Muscle of leg (tissue), 11 donors: ENCODE results near the gene IL16. TPM values are rescaled to one million over a fixed set of nuclear protein-coding genes. Genes with fewer than 3 reads are reported as not detected.

Experiments used
- DNase-seq: peaks from one replicate; pipeline ENCODE4 v3.0.0; 2013
- H3K27ac ChIP-seq: one replicate; pipeline ENCODE4 v1.5.1; 2013; ENCODE audit warnings: mild to moderate bottlenecking, low read length, control low read depth
- H3K27me3 ChIP-seq: one replicate; pipeline ENCODE4 v1.6.1; 2013; ENCODE audit warnings: low read length; ENCODE audit not compliant: control insufficient read depth, insufficient read depth
- H3K36me3 ChIP-seq: one replicate; pipeline ENCODE4 v1.6.1; 2013; ENCODE audit warnings: low read length; ENCODE audit not compliant: control insufficient read depth, insufficient read depth
- H3K4me1 ChIP-seq: one replicate; pipeline ENCODE4 v1.6.1; 2013; ENCODE audit warnings: low read length; ENCODE audit not compliant: control insufficient read depth, insufficient read depth
- H3K4me3 ChIP-seq: one replicate; pipeline ENCODE4 v1.5.1; 2013; ENCODE audit warnings: low read length, control low read depth
- H3K9me3 ChIP-seq: replicated peaks from 2 replicates; pipeline ENCODE4 v1.6.1; 2013; ENCODE audit warnings: low read depth, low read length; ENCODE audit not compliant: control insufficient read depth
- WGBS: methylation state at CpG from one replicate; pipeline ENCODE4 v1.1.5; 2013; ENCODE audit warnings: missing lambda C conversion rate; ENCODE audit not compliant: insufficient coverage; 5-methylcytosine and 5-hydroxymethylcytosine counted together
- polyA plus RNA-seq, 8 donors: library from polyadenylated mRNA; unstranded; fragments of 120-200 nt; gene quantifications; one replicate each; pipeline versions ENCODE4 v1.2.1 to v1.2.3, GENCODE V29; 2013; ENCODE audit warnings: inconsistent platforms in 1 of 8, low replicate concordance in 1 of 8; ENCODE audit not compliant: insufficient read length in 8 of 8, insufficient read depth in 1 of 8
- total RNA-seq: library from RNA; stranded (reverse); fragments of 120-200 nt; gene quantifications from one replicate; pipeline ENCODE4 v1.2.4, GENCODE V29; 2013

Gene IL16
- total and polyA plus RNA-seq, 9 donors: 3.9 to 8.9 (median 7.3) TPM

GRCh38 chr15:81254277-81254915, 57.7 kb downstream of the IL16 start:
- Histone ChIP-seq H3K9me3 (no peaks in the 10 kb centered on the region), H3K27me3 (no peaks in the 10 kb centered on the region), H3K4me3 (no peak overlapping the region), H3K27ac (no peak overlapping the region), H3K36me3 (no peaks in the 10 kb centered on the region), H3K4me1 (no peaks in the 10 kb centered on the region)
- WGBS: 100% methylated on average over 1 of the region's 5 CpGs
- DNase-seq: no peak

GRCh38 chr15:81254916-81255290, 58.2 kb downstream of the IL16 start:
- no peaks in the 10 kb centered on the region for H3K4me1 ChIP-seq
- peaks cover 2% of the 10 kb centered on the region for H3K27me3 ChIP-seq
- H3K27ac ChIP-seq: no peak overlapping the region
- no peaks in the 10 kb centered on the region for H3K9me3 ChIP-seq
- no peak for DNase-seq
- H3K4me3 ChIP-seq: no peak overlapping the region
- WGBS: 80% methylated on average over 1 of the region's 3 CpGs
- no peaks in the 10 kb centered on the region for H3K36me3 ChIP-seq

- WGBS: 50% methylated on average over 2 of the region's 5 CpGs
- no peak for DNase-seq
- Histone ChIP-seq H3K4me1 (no peaks in the 10 kb centered on the region), H3K27me3 (peaks cover 3% of the 10 kb centered on the region), H3K36me3 (no peaks in the 10 kb centered on the region), H3K4me3 (no peak overlapping the region), H3K27ac (no peak overlapping the region), H3K9me3 (no peaks in the 10 kb centered on the region)
Measured at GRCh38 chr15:81255315-81255957, 58.8 kb downstream of the IL16 start.

GRCh38 chr15:81255958-81256320, 59.3 kb downstream of the IL16 start:
- Histone ChIP-seq H3K4me1 (no peaks in the 10 kb centered on the region), H3K27me3 (peaks cover 3% of the 10 kb centered on the region), H3K4me3 (no peak overlapping the region), H3K36me3 (no peaks in the 10 kb centered on the region), H3K27ac (no peak overlapping the region), H3K9me3 (no peaks in the 10 kb centered on the region)
- DNase-seq: no peak

GRCh38 chr15:81256916-81257315, 60.2 kb downstream of the IL16 start:
- DNase-seq: peak; percentile 70
- Histone ChIP-seq H3K36me3 (no peaks in the 10 kb centered on the region), H3K27ac (no peak overlapping the region)

GRCh38 chr15:81257435-81257834, 60.8 kb downstream of the IL16 start:
- Histone ChIP-seq H3K27ac (no peak overlapping the region), H3K27me3 (peaks cover 3% of the 10 kb centered on the region), H3K4me3 (no peak overlapping the region), H3K36me3 (no peaks in the 10 kb centered on the region), H3K4me1 (no peaks in the 10 kb centered on the region), H3K9me3 (no peaks in the 10 kb centered on the region)
- WGBS: 8% methylated on average over 2 of the region's 2 CpGs
- no peak for DNase-seq

More at GRCh38 chr15:81256916-81257315, 60.2 kb downstream of the IL16 start:
- Histone ChIP-seq H3K4me1 (no peaks in the 10 kb centered on the region), H3K27me3 (peaks cover 3% of the 10 kb centered on the region), H3K9me3 (no peaks in the 10 kb centered on the region), H3K4me3 (no peak overlapping the region)
- WGBS: no CpG with 5 or more reads among the region's 1 CpG

GRCh38 chr15:81258455-81258854, 61.8 kb downstream of the IL16 start:
- Histone ChIP-seq H3K9me3 (no peaks in the 10 kb centered on the region), H3K27me3 (peaks cover 3% of the 10 kb centered on the region), H3K4me3 (no peak overlapping the region), H3K4me1 (no peaks in the 10 kb centered on the region), H3K36me3 (no peaks in the 10 kb centered on the region), H3K27ac (no peak overlapping the region)
- no CpG with 5 or more reads among the region's 8 CpGs for WGBS
- no peak for DNase-seq

- H3K9me3 ChIP-seq: no peaks in the 10 kb centered on the region
- no peaks in the 10 kb centered on the region for H3K4me1 ChIP-seq
- no peak overlapping the region for H3K27ac ChIP-seq
- H3K4me3 ChIP-seq: no peak overlapping the region
- DNase-seq: no peak
- no peaks in the 10 kb centered on the region for H3K36me3 ChIP-seq
- peaks cover 6% of the 10 kb centered on the region for H3K27me3 ChIP-seq
- WGBS: 93% methylated on average over 2 of the region's 4 CpGs
Measured at GRCh38 chr15:81259760-81260298, 63.1 kb downstream of the IL16 start.

GRCh38 chr15:81261172-81261811, 64.6 kb downstream of the IL16 start:
- peaks cover 6% of the 10 kb centered on the region for H3K27me3 ChIP-seq
- WGBS: 66% methylated on average over 3 of the region's 6 CpGs
- H3K9me3 ChIP-seq: no peaks in the 10 kb centered on the region
- no peak overlapping the region for H3K4me3 ChIP-seq
- H3K27ac ChIP-seq: no peak overlapping the region
- DNase-seq: no peak
- peaks cover 8% of the 10 kb centered on the region for H3K4me1 ChIP-seq
- no peaks in the 10 kb centered on the region for H3K36me3 ChIP-seq

- H3K9me3 ChIP-seq: no peaks in the 10 kb centered on the region
- no peak for DNase-seq
- WGBS: 97% methylated on average over 4 of the region's 4 CpGs
Measured at GRCh38 chr15:81263477-81263876, 66.8 kb downstream of the IL16 start.

More at GRCh38 chr15:81263477-81263876, 66.8 kb downstream of the IL16 start:
- H3K27me3 ChIP-seq: peaks cover 9% of the 10 kb centered on the region
- no peak overlapping the region for H3K27ac ChIP-seq
- peaks cover 11% of the 10 kb centered on the region for H3K4me1 ChIP-seq
- no peak overlapping the region for H3K4me3 ChIP-seq
- no peaks in the 10 kb centered on the region for H3K36me3 ChIP-seq
